Nucleus accumbens (tissue), 56 donors: ENCODE data around the gene PSMB2.

Experiments used
- DNase-seq, 56 donors: peaks; one replicate each; lab custom pipeline; 2025; lab: John Stamatoyannopoulos, UW

Gene PSMB2

GRCh38 chr1:35559317-35559944, 81.9 kb downstream of the PSMB2 start:
- DNase-seq = peak in 29 of 56 donors; percentile 13 to 75 (median 40)

- peak in 4 of 56 donors; percentile 12 to 42 (median 18) for DNase-seq
Observed at GRCh38 chr1:35558374-35559316, 82.7 kb downstream of the PSMB2 start.

- peak in 54 of 56 donors; percentile 82 to 100 (median 96) for DNase-seq
Observed at GRCh38 chr1:35557611-35558373, 83.5 kb downstream of the PSMB2 start, which contains the start of gene NCDN. NCDN (plus strand) TSS chr1:35557799; CDS start chr1:35558191, 392 bp downstream.

- peak in 52 of 56 donors; percentile 82 to 100 (median 95) for DNase-seq
Observed at GRCh38 chr1:35557118-35557610, 84.2 kb downstream of the PSMB2 start, which contains the start of gene KIAA0319L. KIAA0319L (minus strand) TSS chr1:35557403; CDS start chr1:35554491, 2,912 bp downstream.

- no peak for DNase-seq
Observed at GRCh38 chr1:35556484-35557117, 84.7 kb downstream of the PSMB2 start.

- DNase-seq = peak in 1 of 56 donors; percentile 20
Observed at GRCh38 chr1:35555601-35556477, 85.5 kb downstream of the PSMB2 start.

GRCh38 chr1:35555212-35555584, 86.1 kb downstream of the PSMB2 start:
- DNase-seq = no peak

- DNase-seq = no peak
Observed at GRCh38 chr1:35554266-35555211, 86.8 kb downstream of the PSMB2 start.

- no peak for DNase-seq
Observed at GRCh38 chr1:35553851-35554250, 87.5 kb downstream of the PSMB2 start.
